RWPE1 (cell line): ENCODE data around the gene ZER1.
"Not testable (repeated sequence)": the region's sequence is repeated elsewhere in the genome, so short reads cannot be mapped to it uniquely, and the experiment has no call there.

ENCODE experiments used
- CTCF ChIA-PET: fragments of 350-600 bp; sonication (Branson Sonifier 250); formaldehyde crosslinking; extraction: SDS; loops from one replicate; lab custom pipeline; 2021; lab: Yijun Ruan, JAX
- POLR2A ChIA-PET: fragments of 400-600 bp; formaldehyde crosslinking; extraction: SDS; loops from one replicate; lab custom pipeline; 2020; ENCODE audit warnings: antibody characterized with exemption; ENCODE audit not compliant: low non-redundant PET; lab: Yijun Ruan, JAX
- DNase-seq: peaks from one replicate; pipeline ENCODE4 v3.0.0; 2012; ENCODE audit warnings: low spot score
- H3K27ac ChIP-seq: fragments of 450-650 bp; 2 replicates; pipeline ENCODE4 v1.5.1; 2017
- CTCF ChIP-seq: fragments of 450-650 bp; conservative IDR thresholded peaks from 2 replicates; pipeline ENCODE4 v1.5.1; 2017; ENCODE audit warnings: low read depth, mild to moderate bottlenecking

Gene ZER1

GRCh38 chr9:128781187-128782070 is 9.7 kb upstream of the ZER1 start:
- ChIA-PET POLR2A (no interaction called here), CTCF (no interaction called here)
- no peak for TF ChIP-seq CTCF
- DNase-seq = no peak
- H3K27ac ChIP-seq = no peak overlapping the region

- DNase-seq, CTCF ChIA-PET, H3K27ac ChIP-seq, POLR2A ChIA-PET: not testable (repeated sequence)
Measured at GRCh38 chr9:128780093-128780492, 8.4 kb upstream of the ZER1 start.

- POLR2A ChIA-PET = no interaction called here
- no peak overlapping the region for H3K27ac ChIP-seq
- no peak for DNase-seq
- TF ChIP-seq CTCF = no peak
- CTCF ChIA-PET = no interaction called here
Measured at GRCh38 chr9:128774804-128775203, 3.1 kb upstream of the ZER1 start.

- no peak for TF ChIP-seq CTCF
- peak overlapping the region; percentile 91; the same call in 1 of the 2 replicates for H3K27ac ChIP-seq
- CTCF ChIA-PET = interaction anchor here (0.7 kb wide), 3 partner anchors 10 to 250 kb away, joined by 3 to 4 read pairs (median 3); no protein-coding TSS in a partner anchor
- POLR2A ChIA-PET = interaction anchor here (0.8 kb wide), 1 partner anchor 45 kb away, joined by 3 read pairs; the partner anchor contains the start of gene ENDOG
- no peak for DNase-seq
Measured at GRCh38 chr9:128773049-128773448, 1.3 kb upstream of the ZER1 start.

GRCh38 chr9:128771094-128771721 is 519 bp downstream of the ZER1 start:
- H3K27ac ChIP-seq = peak overlapping the region; percentile 91
- DNase-seq = no peak
- ChIA-PET CTCF (interaction anchor here (1.2 to 1.3 kb wide), 2 partner anchors 38 to 47 kb away, joined by 3 to 6 read pairs; no protein-coding TSS in a partner anchor), POLR2A (interaction anchor here (0.7 kb wide), 1 partner anchor 18 kb away, joined by 4 read pairs; no protein-coding TSS in a partner anchor)
- no peak for TF ChIP-seq CTCF

GRCh38 chr9:128770286-128771030 is 1.3 kb downstream of the ZER1 start:
- DNase-seq = no peak
- TF ChIP-seq CTCF = no peak
- ChIA-PET POLR2A (interaction anchor here (0.7 kb wide), 1 partner anchor 19 kb away, joined by 4 read pairs; no protein-coding TSS in a partner anchor), CTCF (interaction anchor here (1.2 to 1.3 kb wide), 2 partner anchors 37 to 47 kb away, joined by 3 to 6 read pairs; no protein-coding TSS in a partner anchor)
- peak overlapping the region; percentile 91 for H3K27ac ChIP-seq
